Vagina (tissue), 2 donors: ENCODE data around the gene ABCA9.

ENCODE experiments used
- CTCF ChIP-seq, 3 experiments: fragments of 450-650 bp in 2 of 3; fragments of 200-600 bp in 1 of 3; sonication (generic) in 1 of 3; IDR thresholded peaks; one replicate each; pipeline ENCODE4 v1.5.1; 2017 to 2019; ENCODE audit warnings: antibody characterized with exemption in 3 of 3, mild to moderate bottlenecking in 2 of 3, moderate library complexity in 2 of 3
- POLR2A ChIP-seq, 2 donors: fragments of 450-650 bp; IDR thresholded peaks; one replicate each; pipeline ENCODE4 v1.6.1; 2017; ENCODE audit warnings: antibody characterized with exemption in 2 of 2, mild to moderate bottlenecking in 2 of 2, moderate library complexity in 2 of 2

- TF ChIP-seq CTCF (IDR thresholded peaks at IDR 0.05), result no peak
- TF ChIP-seq POLR2A (IDR thresholded peaks at IDR 0.05), result no peak
Observed at GRCh38 chr17:69050999-69051775, 9.5 kb downstream of the ABCA9 start.
